Measurements from ENCODE around the gene MYH8. TPM values are rescaled to one million over a fixed set of nuclear protein-coding genes. Genes with fewer than 3 reads are reported as not detected.

Gene MYH8
- total RNA-seq, 1 donor from 2014 or later: not detected

GRCh38 chr17:10457952-10458351, 36.2 kb upstream of the MYH8 start:
- H3K27me3 Mint-ChIP-seq (ENCODE audit: low read depth): peaks cover 45% of the 10 kb centered on the region
- no peaks in the 10 kb centered on the region for H3K4me1 Mint-ChIP-seq

GRCh38 chr17:10447026-10447931, 25.5 kb upstream of the MYH8 start:
- H3K4me1 Mint-ChIP-seq: no peaks in the 10 kb centered on the region
- no peaks in the 10 kb centered on the region for H3K27me3 Mint-ChIP-seq (ENCODE audit: low read depth)
- no peaks in the 10 kb centered on the region for H3K9me3 Mint-ChIP-seq
- no peak overlapping the region for H3K27ac Mint-ChIP-seq (ENCODE audit: unreplicated experiment)
- no peaks in the 10 kb centered on the region for H3K36me3 Mint-ChIP-seq (ENCODE audit: low read depth)
- DNase-seq (ENCODE audit: low read depth, low spot score): no peak
- TF ChIP-seq CTCF (conservative IDR thresholded peaks at IDR 0.05): no peak
- H3K4me3 Mint-ChIP-seq: no peak overlapping the region

More at GRCh38 chr17:10457952-10458351, 36.2 kb upstream of the MYH8 start:
- no peaks in the 10 kb centered on the region for H3K36me3 Mint-ChIP-seq (ENCODE audit: low read depth)
- H3K9me3 Mint-ChIP-seq: no peaks in the 10 kb centered on the region
- TF ChIP-seq CTCF (conservative IDR thresholded peaks at IDR 0.05): no peak
- no peak overlapping the region for H3K4me3 Mint-ChIP-seq
- DNase-seq (ENCODE audit: low read depth, low spot score): no peak
- H3K27ac Mint-ChIP-seq (ENCODE audit: unreplicated experiment): no peak overlapping the region

- no peak overlapping the region for H3K27ac Mint-ChIP-seq (ENCODE audit: unreplicated experiment)
- H3K9me3 Mint-ChIP-seq: peaks cover 8% of the 10 kb centered on the region
- H3K27me3 Mint-ChIP-seq (ENCODE audit: low read depth): peaks cover 3% of the 10 kb centered on the region
Observed at GRCh38 chr17:10439816-10440215, 18.1 kb upstream of the MYH8 start.

GRCh38 chr17:10435096-10435495, 13.3 kb upstream of the MYH8 start:
- H3K36me3 Mint-ChIP-seq (ENCODE audit: low read depth): no peaks in the 10 kb centered on the region
- no peak for TF ChIP-seq CTCF (conservative IDR thresholded peaks at IDR 0.05)
- H3K4me3 Mint-ChIP-seq: no peak overlapping the region
- DNase-seq (ENCODE audit: low read depth, low spot score): no peak
- peaks cover 11% of the 10 kb centered on the region for H3K9me3 Mint-ChIP-seq
- H3K27ac Mint-ChIP-seq (ENCODE audit: unreplicated experiment): no peak overlapping the region
- no peaks in the 10 kb centered on the region for H3K27me3 Mint-ChIP-seq (ENCODE audit: low read depth)
- H3K4me1 Mint-ChIP-seq: no peaks in the 10 kb centered on the region

More at GRCh38 chr17:10439816-10440215, 18.1 kb upstream of the MYH8 start:
- Mint-ChIP-seq H3K36me3 (ENCODE audit: low read depth) (no peaks in the 10 kb centered on the region), H3K4me1 (no peaks in the 10 kb centered on the region), H3K4me3 (no peak overlapping the region)
- no peak for DNase-seq (ENCODE audit: low read depth, low spot score)
- no peak for TF ChIP-seq CTCF (conservative IDR thresholded peaks at IDR 0.05)

GRCh38 chr17:10429421-10430045, 7.8 kb upstream of the MYH8 start:
- Mint-ChIP-seq H3K4me3 (no peak overlapping the region), H3K27me3 (ENCODE audit: low read depth) (peaks cover 5% of the 10 kb centered on the region), H3K27ac (ENCODE audit: unreplicated experiment) (no peak overlapping the region), H3K4me1 (no peaks in the 10 kb centered on the region), H3K36me3 (ENCODE audit: low read depth) (no peaks in the 10 kb centered on the region), H3K9me3 (peaks cover 4% of the 10 kb centered on the region)
- no peak for TF ChIP-seq CTCF (conservative IDR thresholded peaks at IDR 0.05)
- DNase-seq (ENCODE audit: low read depth, low spot score): no peak
